K562 (cell line): ENCODE measurements around the gene HAAO. TPM values are rescaled to one million over a fixed set of nuclear protein-coding genes. Genes with fewer than 3 reads are reported as not detected.

Experiments used
- ATAC-seq: fragments of 200-7000 bp; cut with Tn5 transposase; 3 replicates; pipeline ENCODE4 v1.9.1; 2020; ENCODE audit warnings: moderate library complexity
- BruUV-seq: library from RNA; stranded (reverse); fragments of 400-500 nt; replicated peaks from 2 replicates; lab custom pipeline; 2021; lab: Mats Ljungman, UMichigan
- CTCF ChIA-PET: fragments of 300-600 bp; formaldehyde crosslinking; extraction: SDS; loops from one replicate; lab custom pipeline; 2021; ENCODE audit warnings: low intra/inter-chr PET ratio; lab: Yijun Ruan, JAX
- POLR2A ChIA-PET: fragments of 300-600, 350-650 bp; sonication (Branson Sonifier 250); formaldehyde crosslinking; extraction: SDS; loops from one replicate; lab custom pipeline; 2021; ENCODE audit warnings: antibody characterized with exemption, inconsistent platforms; lab: Yijun Ruan, JAX
- DNase-seq, 4 experiments: peaks; one replicate each; pipeline versions ENCODE4 v3.0.0 to v3.0.0-alpha.2; 2011 to 2018; ENCODE audit warnings: low spot score in 3 of 4, mixed read lengths in 3 of 4; ENCODE audit errors: extremely low read depth in 1 of 4
- FAIRE-seq: peaks from 2 replicates; lab custom pipeline; 2011; peaks lifted over from hg19 to GRCh38; lab: Jason Lieb, UNC
- H2AFZ ChIP-seq: 2 replicates; pipeline ENCODE4 v1.6.0; 2011; ENCODE audit warnings: low read depth, low read length, control low read depth, inconsistent platforms
- H3K27ac ChIP-seq: fragments of 200-600 bp; 3 replicates; pipeline ENCODE4 v1.8.0; 2011; ENCODE audit warnings: low read depth, mild to moderate bottlenecking, control low read depth, inconsistent platforms, low read length, moderate library complexity, mixed read lengths; ENCODE audit errors: extremely low read depth
- H3K27me3 ChIP-seq, 2 experiments: fragments of 300-600 bp in 1 of 2; 2 replicates in 1 of 2; 3 replicates in 1 of 2; pipeline versions ENCODE4 v1.6.0 to v1.8.0; 2011; ENCODE audit warnings: inconsistent platforms in 2 of 2, low read length in 2 of 2, mild to moderate bottlenecking in 1 of 2, mixed read lengths in 1 of 2, moderate library complexity in 1 of 2; ENCODE audit not compliant: control insufficient read depth in 2 of 2, insufficient read depth in 2 of 2
- H3K36me3 ChIP-seq: fragments of 300-600 bp; 3 replicates; pipeline ENCODE4 v1.8.0; 2011; ENCODE audit warnings: mild to moderate bottlenecking, low read length, inconsistent platforms; ENCODE audit not compliant: control insufficient read depth, insufficient read depth
- H3K4me1 ChIP-seq, 2 experiments: fragments of 200-600 bp in 1 of 2; replicated peaks in 1 of 2; 2 replicates in 1 of 2; 3 replicates in 1 of 2; pipeline versions ENCODE4 v1.5.1 to v1.8.0; 2011; ENCODE audit warnings: inconsistent platforms in 2 of 2, low read length in 2 of 2, mild to moderate bottlenecking in 1 of 2, mixed read lengths in 1 of 2, moderate library complexity in 1 of 2; ENCODE audit not compliant: control insufficient read depth in 2 of 2, insufficient read depth in 2 of 2
- H3K4me2 ChIP-seq: 2 replicates; pipeline ENCODE4 v1.6.1; 2011; ENCODE audit warnings: low read length, control low read depth, inconsistent platforms, mixed read lengths; ENCODE audit not compliant: insufficient read depth
- H3K4me3 ChIP-seq: fragments of 200-600 bp; sonication (generic), shearing (Covaris generic); 2 replicates; pipeline ENCODE4 v1.5.1; 2016; ENCODE audit warnings: control low read depth, inconsistent platforms
- H3K79me2 ChIP-seq: fragments of 200-600 bp; 3 replicates; pipeline ENCODE4 v1.8.0; 2011; ENCODE audit warnings: low read length, inconsistent platforms; ENCODE audit not compliant: control insufficient read depth, insufficient read depth
- H3K9ac ChIP-seq, 2 experiments: 2 replicates each; pipeline versions ENCODE4 v1.6.0 to v1.6.1; 2011; ENCODE audit warnings: low read depth in 2 of 2, low read length in 2 of 2, control low read depth in 1 of 2, inconsistent platforms in 1 of 2, mild to moderate bottlenecking in 1 of 2, mixed read lengths in 1 of 2; ENCODE audit not compliant: insufficient read depth in 1 of 2
- H3K9me1 ChIP-seq: one replicate; pipeline ENCODE4 v1.6.0; 2011; ENCODE audit warnings: inconsistent platforms, mild to moderate bottlenecking, low read length, moderate library complexity; ENCODE audit not compliant: control insufficient read depth, insufficient read depth
- H3K9me3 ChIP-seq: replicated peaks from 2 replicates; pipeline ENCODE4 v1.5.1; 2011; ENCODE audit warnings: low read depth, low read length, inconsistent platforms; ENCODE audit not compliant: control insufficient read depth, insufficient read depth
- H4K20me1 ChIP-seq: replicated peaks from 2 replicates; pipeline ENCODE4 v1.6.1; 2011; ENCODE audit warnings: low read length, inconsistent platforms, mixed read lengths; ENCODE audit not compliant: control insufficient read depth, insufficient read depth
- BCOR ChIP-seq: fragments of 450-650 bp; IDR thresholded peaks from 2 replicates; pipeline ENCODE4 v1.6.1; 2016
- CHD1 ChIP-seq: fragments of 200-600 bp; sonication (generic); IDR thresholded peaks from one replicate; pipeline ENCODE4 v1.6.1; 2012; ENCODE audit warnings: mild to moderate bottlenecking, moderate library complexity, low read length, inconsistent platforms
- NUFIP1 ChIP-seq: fragments of 450-650 bp; IDR thresholded peaks from 2 replicates; pipeline ENCODE4 v1.6.1; 2018; ENCODE audit not compliant: partially characterized antibody
- PYGO2 ChIP-seq: fragments of 450-650 bp; IDR thresholded peaks from 2 replicates; pipeline ENCODE4 v1.6.1; 2016; ENCODE audit warnings: mild to moderate bottlenecking, missing genetic modification characterization, moderate library complexity, missing compliant biosample characterization
- RBM25 ChIP-seq: fragments of 200-400 bp; formaldehyde crosslinking; IDR thresholded peaks from 2 replicates; pipeline ENCODE4 v1.6.1; 2018; ENCODE audit warnings: low read length, low read depth, moderate library complexity; ENCODE audit not compliant: severe bottlenecking
- TRIM24 ChIP-seq, 2 experiments: fragments of 450-650 bp; IDR thresholded peaks; 2 replicates each; pipeline ENCODE4 v1.6.1; 2016
- ZKSCAN8 ChIP-seq: fragments of 200-800 bp; sonication (Bioruptor generic); IDR thresholded peaks from 2 replicates; pipeline ENCODE4 v1.6.1; 2016; ENCODE audit warnings: missing genetic modification characterization, missing compliant biosample characterization
- ZNF695 ChIP-seq: fragments of 450-650 bp; formaldehyde crosslinking; IDR thresholded peaks from 2 replicates; pipeline ENCODE4 v1.4.0; 2020; ENCODE audit warnings: mild to moderate bottlenecking, moderate library complexity
- ZNF76 ChIP-seq: fragments of 250-450 bp; sonication (Bioruptor Pico); IDR thresholded peaks from 2 replicates; pipeline ENCODE4 v1.4.0; 2020; ENCODE audit warnings: mild to moderate bottlenecking, moderate library complexity, borderline replicate concordance
- WGBS: fragments of 100-300 bp; shearing (Covaris generic); methylation state at CpG from one replicate; pipeline ENCODE4 v1.1.6; 2016; ENCODE audit warnings: low coverage, mixed read lengths; ENCODE audit not compliant: insufficient coverage; ENCODE audit errors: missing lambda C conversion rate; 5-methylcytosine and 5-hydroxymethylcytosine counted together
- in situ Hi-C: fragments of 300-500 bp; cut with MboI; formaldehyde crosslinking; loops from 4 replicates; pipeline ENCODE4 v1.15.0; 2018; ENCODE audit warnings: inconsistent platforms, mixed read lengths
- intact Hi-C: fragments of 100-400 bp; cut with micrococcal nuclease; formaldehyde crosslinking; loops from 2 replicates; pipeline ENCODE4 v1.14.2; 2022
- polyA plus RNA-seq, 8 experiments: library from polyadenylated mRNA; depleted of rRNA in 4 of 8; stranded (reverse) in 5 of 8; unstranded in 3 of 8; fragments of >200 nt; fragmentation: Nextera tagmentation in 2 of 8; fragmentation: Illumina TruSeq in 1 of 8; extraction: Ambion mirVana in 2 of 8; extraction: Trizol in 1 of 8; gene quantifications; 2 replicates each; pipeline versions ENCODE4 v1.2.1 to v1.2.3, GENCODE V29; 2011 to 2014; ENCODE audit warnings: inconsistent platforms in 1 of 8, missing spikeins in 1 of 8
- total RNA-seq, 7 experiments: library from RNA; depleted of rRNA in 6 of 7; stranded (reverse); fragments of >200 nt in 6 of 7; fragmentation: Illumina TruSeq in 2 of 7; extraction: Trizol in 2 of 7; gene quantifications; 2 replicates each; pipeline versions ENCODE4 v1.2.1 to v1.2.3, GENCODE V29; 2011 to 2021; ENCODE audit warnings: low replicate concordance in 1 of 7
- TF ChIP-seq, protein P1 (sequence below): fragments of 450-650 bp; IDR thresholded peaks from 2 replicates; pipeline ENCODE4 v1.6.1; 2018; ENCODE audit not compliant: partially characterized antibody
- TF ChIP-seq, protein P2 (sequence below): fragments of 250-450 bp; sonication (Bioruptor Pico); IDR thresholded peaks from 2 replicates; pipeline ENCODE4 v1.4.0; 2020; ENCODE audit warnings: mild to moderate bottlenecking, moderate library complexity
- TF ChIP-seq, protein P3 (sequence below): fragments of 450-650 bp; conservative IDR thresholded peaks from 2 replicates; pipeline ENCODE4 v1.6.1; 2016; ENCODE audit warnings: missing genetic modification characterization, low read depth, mild to moderate bottlenecking, missing compliant biosample characterization, moderate library complexity

Gene HAAO
- total and polyA plus RNA-seq, 9 of the 15 experiments (the other 6 are each of a cell fraction or from before 2014, with no cell fraction given), result not detected

GRCh38 chr2:42835577-42836371, 43.4 kb upstream of the HAAO start:
- Histone ChIP-seq H3K9me1 (no peaks in the 10 kb centered on the region), H3K27me3 (no peaks in the 10 kb centered on the region), H3K79me2 (no peaks in the 10 kb centered on the region), H3K9ac (no peak overlapping the region), H3K4me3 (no peak overlapping the region), H3K27ac (no peak overlapping the region), H3K4me2 (no peak overlapping the region), H3K36me3 (no peaks in the 10 kb centered on the region), H3K4me1 (0 out of 5 replicates have a peak, but pooled peaks cover 0 to 3% of the 10 kb centered on the region in 2 experiments), H3K9me3 (no peaks in the 10 kb centered on the region), H2AFZ (no peak overlapping the region), H4K20me1 (no peaks in the 10 kb centered on the region)
- CTCF ChIA-PET, result no interaction called here
- ATAC-seq (no peak), FAIRE-seq (peak; percentile 71), DNase-seq (no peak)
- 50% methylated on average over 5 of the region's 5 CpGs for WGBS
- intact Hi-C loops, result no loop called here
- BruUV-seq, result no TSS peak
- POLR2A ChIA-PET, result no interaction called here
- in situ Hi-C loops, result loop anchor here (25.0 kb wide), 1 partner anchor 302 kb away; no protein-coding TSS in a partner anchor
- TF ChIP-seq ZNF76 (CRISPR knock-in tag) (no peak), ZKSCAN8 (no peak), CHD1 (no peak), RBM25 (peak; percentile 24), ZNF695 (CRISPR knock-in tag) (no peak), BCOR (peak; percentile 34; the same call in 1 of the 2 replicates), PYGO2 (tag) (no peak), TRIM24 (IDR thresholded peaks at IDR 0.05) (no peak), NUFIP1 (no peak)
- TF ChIP-seq, protein P1, sequence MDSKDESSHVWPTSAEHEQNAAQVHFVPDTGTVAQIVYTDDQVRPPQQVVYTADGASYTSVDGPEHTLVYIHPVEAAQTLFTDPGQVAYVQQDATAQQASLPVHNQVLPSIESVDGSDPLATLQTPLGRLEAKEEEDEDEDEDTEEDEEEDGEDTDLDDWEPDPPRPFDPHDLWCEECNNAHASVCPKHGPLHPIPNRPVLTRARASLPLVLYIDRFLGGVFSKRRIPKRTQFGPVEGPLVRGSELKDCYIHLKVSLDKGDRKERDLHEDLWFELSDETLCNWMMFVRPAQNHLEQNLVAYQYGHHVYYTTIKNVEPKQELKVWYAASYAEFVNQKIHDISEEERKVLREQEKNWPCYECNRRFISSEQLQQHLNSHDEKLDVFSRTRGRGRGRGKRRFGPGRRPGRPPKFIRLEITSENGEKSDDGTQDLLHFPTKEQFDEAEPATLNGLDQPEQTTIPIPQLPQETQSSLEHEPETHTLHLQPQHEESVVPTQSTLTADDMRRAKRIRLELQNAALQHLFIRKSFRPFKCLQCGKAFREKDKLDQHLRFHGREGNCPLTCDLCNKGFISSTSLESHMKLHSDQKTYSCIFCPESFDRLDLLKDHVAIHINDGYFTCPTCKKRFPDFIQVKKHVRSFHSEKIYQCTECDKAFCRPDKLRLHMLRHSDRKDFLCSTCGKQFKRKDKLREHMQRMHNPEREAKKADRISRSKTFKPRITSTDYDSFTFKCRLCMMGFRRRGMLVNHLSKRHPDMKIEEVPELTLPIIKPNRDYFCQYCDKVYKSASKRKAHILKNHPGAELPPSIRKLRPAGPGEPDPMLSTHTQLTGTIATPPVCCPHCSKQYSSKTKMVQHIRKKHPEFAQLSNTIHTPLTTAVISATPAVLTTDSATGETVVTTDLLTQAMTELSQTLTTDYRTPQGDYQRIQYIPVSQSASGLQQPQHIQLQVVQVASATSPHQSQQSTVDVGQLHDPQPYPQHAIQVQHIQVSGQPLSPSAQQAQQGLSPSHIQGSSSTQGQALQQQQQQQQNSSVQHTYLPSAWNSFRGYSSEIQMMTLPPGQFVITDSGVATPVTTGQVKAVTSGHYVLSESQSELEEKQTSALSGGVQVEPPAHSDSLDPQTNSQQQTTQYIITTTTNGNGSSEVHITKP, result no peak
- TF ChIP-seq, protein P2, sequence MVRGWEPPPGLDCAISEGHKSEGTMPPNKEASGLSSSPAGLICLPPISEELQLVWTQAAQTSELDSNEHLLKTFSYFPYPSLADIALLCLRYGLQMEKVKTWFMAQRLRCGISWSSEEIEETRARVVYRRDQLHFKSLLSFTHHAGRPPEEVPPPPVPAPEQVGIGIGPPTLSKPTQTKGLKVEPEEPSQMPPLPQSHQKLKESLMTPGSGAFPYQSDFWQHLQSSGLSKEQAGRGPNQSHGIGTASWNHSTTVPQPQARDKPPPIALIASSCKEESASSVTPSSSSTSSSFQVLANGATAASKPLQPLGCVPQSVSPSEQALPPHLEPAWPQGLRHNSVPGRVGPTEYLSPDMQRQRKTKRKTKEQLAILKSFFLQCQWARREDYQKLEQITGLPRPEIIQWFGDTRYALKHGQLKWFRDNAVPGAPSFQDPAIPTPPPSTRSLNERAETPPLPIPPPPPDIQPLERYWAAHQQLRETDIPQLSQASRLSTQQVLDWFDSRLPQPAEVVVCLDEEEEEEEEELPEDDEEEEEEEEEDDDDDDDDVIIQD (CRISPR knock-in tag), result no peak
- TF ChIP-seq, protein P3, sequence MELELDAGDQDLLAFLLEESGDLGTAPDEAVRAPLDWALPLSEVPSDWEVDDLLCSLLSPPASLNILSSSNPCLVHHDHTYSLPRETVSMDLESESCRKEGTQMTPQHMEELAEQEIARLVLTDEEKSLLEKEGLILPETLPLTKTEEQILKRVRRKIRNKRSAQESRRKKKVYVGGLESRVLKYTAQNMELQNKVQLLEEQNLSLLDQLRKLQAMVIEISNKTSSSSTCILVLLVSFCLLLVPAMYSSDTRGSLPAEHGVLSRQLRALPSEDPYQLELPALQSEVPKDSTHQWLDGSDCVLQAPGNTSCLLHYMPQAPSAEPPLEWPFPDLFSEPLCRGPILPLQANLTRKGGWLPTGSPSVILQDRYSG (tag), result no peak
